KMS-11 (cell line): Measurements from ENCODE around the gene KCNQ1.

Source experiments
- H2AFZ ChIP-seq: fragments of 200-600 bp; sonication (generic); 2 replicates; pipeline ENCODE4 v1.6.1; 2016; ENCODE audit warnings: antibody characterized with exemption, mixed run types, low read depth
- H3K27ac ChIP-seq: fragments of 200-600 bp; sonication (generic); 2 replicates; pipeline ENCODE4 v1.6.1; 2016; ENCODE audit warnings: mild to moderate bottlenecking, mixed run types
- H3K27me3 ChIP-seq: fragments of 200-600 bp; sonication (generic); 2 replicates; pipeline ENCODE4 v1.6.1; 2017; ENCODE audit warnings: mild to moderate bottlenecking, low read depth, mixed run types, moderate library complexity; ENCODE audit not compliant: insufficient read depth
- H3K36me3 ChIP-seq: fragments of 200-600 bp; sonication (generic); 2 replicates; pipeline ENCODE4 v1.6.1; 2017; ENCODE audit warnings: mild to moderate bottlenecking, mixed run types; ENCODE audit not compliant: insufficient read depth
- H3K4me1 ChIP-seq: fragments of 200-600 bp; sonication (generic); 2 replicates; pipeline ENCODE4 v1.6.1; 2016; ENCODE audit warnings: mild to moderate bottlenecking, low read depth, mixed run types; ENCODE audit not compliant: poor library complexity, severe bottlenecking
- H3K4me2 ChIP-seq: fragments of 200-600 bp; sonication (generic); 2 replicates; pipeline ENCODE4 v1.7.0; 2016; ENCODE audit warnings: mild to moderate bottlenecking, mixed run types
- H3K4me3 ChIP-seq: fragments of 200-600 bp; sonication (generic); IDR thresholded peaks from 2 replicates; pipeline ENCODE4 v1.6.1; 2017; ENCODE audit warnings: low read depth, low read length, mixed read lengths; ENCODE audit not compliant: insufficient read depth
- H3K79me2 ChIP-seq: fragments of 200-600 bp; sonication (generic); 2 replicates; pipeline ENCODE4 v1.6.1; 2016; ENCODE audit warnings: low read depth, mixed run types; ENCODE audit not compliant: insufficient read depth
- H3K9ac ChIP-seq: fragments of 200-600 bp; sonication (generic); 2 replicates; pipeline ENCODE4 v1.6.1; 2016; ENCODE audit warnings: mild to moderate bottlenecking, mixed run types
- H4K20me1 ChIP-seq: fragments of 200-600 bp; sonication (generic); 2 replicates; pipeline ENCODE4 v1.6.1; 2016; ENCODE audit warnings: mild to moderate bottlenecking, mixed run types; ENCODE audit not compliant: insufficient read depth
- TF ChIP-seq, protein P1 (sequence below): fragments of 200-600 bp; sonication (generic); conservative IDR thresholded peaks from 2 replicates; pipeline ENCODE4 v1.6.1; 2017; ENCODE audit warnings: low read depth, mild to moderate bottlenecking, antibody characterized with exemption, low read length, moderate library complexity, mixed read lengths

The KCNQ1 gene

DNA sequence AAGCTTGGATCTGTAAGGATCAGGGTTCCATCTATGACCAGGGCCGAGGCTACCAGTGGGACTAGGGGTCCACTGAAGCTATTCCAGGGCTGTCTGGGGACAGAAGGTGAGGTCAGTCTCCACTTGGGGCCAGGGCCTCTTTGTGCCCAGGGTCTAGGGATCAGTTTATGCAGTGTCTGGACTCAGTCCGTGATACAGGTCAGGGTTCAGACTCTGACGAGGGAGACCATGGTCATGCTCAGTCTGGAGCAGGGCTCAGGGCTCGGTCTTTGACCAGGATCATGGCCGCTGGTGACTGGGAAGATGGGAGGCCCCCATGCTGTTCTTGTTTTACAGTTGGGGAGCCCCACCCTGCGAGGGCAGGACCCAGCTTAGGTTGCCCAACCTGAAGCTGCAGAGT lies 32.5 kb upstream of the KCNQ1 start:
- Histone ChIP-seq H3K4me1 (no peaks in the 10 kb centered on the region), H2AFZ (no peak overlapping the region), H3K36me3 (no peaks in the 10 kb centered on the region), H3K79me2 (no peaks in the 10 kb centered on the region), H3K27me3 (peaks cover 89% of the 10 kb centered on the region), H3K27ac (no peak overlapping the region), H3K4me2 (no peak overlapping the region), H3K4me3 (no peak overlapping the region), H4K20me1 (no peaks in the 10 kb centered on the region), H3K9ac (no peak overlapping the region)
- TF ChIP-seq, protein P1, sequence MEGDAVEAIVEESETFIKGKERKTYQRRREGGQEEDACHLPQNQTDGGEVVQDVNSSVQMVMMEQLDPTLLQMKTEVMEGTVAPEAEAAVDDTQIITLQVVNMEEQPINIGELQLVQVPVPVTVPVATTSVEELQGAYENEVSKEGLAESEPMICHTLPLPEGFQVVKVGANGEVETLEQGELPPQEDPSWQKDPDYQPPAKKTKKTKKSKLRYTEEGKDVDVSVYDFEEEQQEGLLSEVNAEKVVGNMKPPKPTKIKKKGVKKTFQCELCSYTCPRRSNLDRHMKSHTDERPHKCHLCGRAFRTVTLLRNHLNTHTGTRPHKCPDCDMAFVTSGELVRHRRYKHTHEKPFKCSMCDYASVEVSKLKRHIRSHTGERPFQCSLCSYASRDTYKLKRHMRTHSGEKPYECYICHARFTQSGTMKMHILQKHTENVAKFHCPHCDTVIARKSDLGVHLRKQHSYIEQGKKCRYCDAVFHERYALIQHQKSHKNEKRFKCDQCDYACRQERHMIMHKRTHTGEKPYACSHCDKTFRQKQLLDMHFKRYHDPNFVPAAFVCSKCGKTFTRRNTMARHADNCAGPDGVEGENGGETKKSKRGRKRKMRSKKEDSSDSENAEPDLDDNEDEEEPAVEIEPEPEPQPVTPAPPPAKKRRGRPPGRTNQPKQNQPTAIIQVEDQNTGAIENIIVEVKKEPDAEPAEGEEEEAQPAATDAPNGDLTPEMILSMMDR = no peak

DNA sequence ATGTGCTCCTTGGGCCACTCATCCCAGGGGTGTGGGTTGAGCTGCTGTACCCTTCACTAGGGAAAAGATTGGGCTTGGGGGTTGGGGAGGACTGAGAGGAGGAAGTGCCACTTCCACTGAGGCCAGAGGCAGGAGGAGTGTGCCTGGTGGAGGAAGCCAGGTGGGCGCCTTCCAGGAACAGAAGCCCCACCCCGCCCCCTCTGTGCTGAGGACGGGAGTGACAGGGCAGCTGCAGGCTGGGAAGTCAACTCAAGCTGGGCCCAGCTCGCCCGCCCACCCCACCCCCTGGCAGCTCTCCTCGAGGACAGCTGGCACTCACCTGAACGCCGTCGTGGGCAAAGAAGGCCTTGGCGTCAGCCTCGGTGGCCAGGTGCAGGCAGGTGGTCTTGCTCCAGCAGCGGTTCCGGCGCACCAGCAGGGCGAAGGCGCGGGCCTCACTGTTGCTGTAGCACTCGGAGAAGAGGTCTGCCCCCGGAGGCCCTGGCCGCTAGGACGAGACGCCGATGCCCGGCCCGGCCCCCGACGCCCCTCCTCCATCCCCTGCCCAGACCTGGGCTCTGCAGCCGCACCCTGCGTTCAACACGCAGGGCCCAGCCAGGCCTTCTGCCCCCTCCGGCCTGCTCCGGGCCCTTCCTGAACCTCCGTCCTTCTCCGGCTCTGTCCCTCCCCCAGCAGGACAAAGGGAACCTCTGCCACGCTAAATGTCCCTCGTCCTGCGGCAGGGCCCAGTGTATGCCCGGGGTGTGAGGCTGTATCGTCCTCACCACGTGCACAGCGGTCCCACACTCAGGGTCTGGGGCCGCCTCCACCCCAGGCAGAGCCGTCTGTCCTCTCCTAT lies 30.8 kb upstream of the KCNQ1 start:
- H3K27ac ChIP-seq = no peak overlapping the region
- no peaks in the 10 kb centered on the region for H4K20me1 ChIP-seq
- peaks cover 84% of the 10 kb centered on the region for H3K27me3 ChIP-seq
- H3K4me3 ChIP-seq = no peak overlapping the region
- no peaks in the 10 kb centered on the region for H3K36me3 ChIP-seq
- no peaks in the 10 kb centered on the region for H3K4me1 ChIP-seq
- no peaks in the 10 kb centered on the region for H3K79me2 ChIP-seq
- H3K9ac ChIP-seq = no peak overlapping the region
- no peak overlapping the region for H2AFZ ChIP-seq
- TF ChIP-seq, protein P1 = no peak
- no peak overlapping the region for H3K4me2 ChIP-seq

DNA sequence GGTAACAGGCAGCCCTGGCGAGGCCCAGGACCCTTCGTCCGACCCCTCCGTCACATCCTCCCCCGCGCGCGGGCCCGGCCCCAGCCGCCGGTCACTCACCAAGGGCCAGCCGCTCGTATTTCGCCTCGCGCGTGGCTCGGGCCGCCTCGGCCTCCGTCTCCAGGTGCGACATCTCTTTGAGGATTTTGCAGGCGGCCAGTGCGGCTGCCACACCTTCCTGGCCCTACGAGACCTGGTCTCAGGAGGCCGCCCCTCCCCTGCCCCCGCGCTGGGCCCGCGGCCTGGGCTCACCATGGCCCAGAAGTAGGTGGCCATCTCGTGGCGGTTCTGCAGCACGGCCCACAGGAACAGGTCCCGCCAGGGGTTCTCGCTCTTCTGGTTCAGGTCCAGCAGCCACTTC lies 30.2 kb upstream of the KCNQ1 start:
- H3K9ac ChIP-seq = no peak overlapping the region
- no peak overlapping the region for H3K27ac ChIP-seq
- no peaks in the 10 kb centered on the region for H3K4me1 ChIP-seq
- H3K36me3 ChIP-seq = no peaks in the 10 kb centered on the region
- H3K27me3 ChIP-seq = peaks cover 78% of the 10 kb centered on the region
- no peak overlapping the region for H3K4me2 ChIP-seq
- TF ChIP-seq, protein P1 = no peak
- H4K20me1 ChIP-seq = no peaks in the 10 kb centered on the region
- H3K4me3 ChIP-seq = no peak overlapping the region
- H3K79me2 ChIP-seq = no peaks in the 10 kb centered on the region
- no peak overlapping the region for H2AFZ ChIP-seq

DNA sequence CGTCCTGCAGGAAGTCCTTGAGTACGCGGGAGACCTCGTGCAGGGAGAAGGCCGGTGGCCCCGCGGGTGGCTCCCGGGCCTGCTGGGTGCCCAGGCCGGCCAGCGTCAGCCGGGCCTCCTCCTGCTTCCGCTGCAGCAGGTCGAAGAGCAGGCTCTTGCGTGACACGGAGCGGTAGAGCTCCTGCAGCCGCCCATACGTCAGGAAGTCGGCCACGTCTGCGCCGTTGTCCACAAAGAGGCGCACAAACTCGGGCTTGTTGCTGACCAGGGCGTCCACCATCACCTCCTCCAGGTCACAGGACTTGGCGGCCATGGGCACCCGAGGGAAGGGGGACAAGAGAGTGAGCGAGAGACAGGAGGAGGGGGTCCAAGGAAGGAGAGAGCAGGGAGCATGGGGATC lies 29.6 kb upstream of the KCNQ1 start:
- TF ChIP-seq, protein P1 = no peak
- Histone ChIP-seq H3K4me2 (no peak overlapping the region), H3K4me3 (no peak overlapping the region), H2AFZ (no peak overlapping the region), H4K20me1 (no peaks in the 10 kb centered on the region), H3K36me3 (no peaks in the 10 kb centered on the region), H3K9ac (no peak overlapping the region), H3K4me1 (no peaks in the 10 kb centered on the region), H3K27me3 (peaks cover 72% of the 10 kb centered on the region), H3K79me2 (no peaks in the 10 kb centered on the region), H3K27ac (no peak overlapping the region)
